Coronary artery (tissue), 2 donors: ENCODE measurements around the gene ADGRG1.

Experiments used
- DNase-seq: peaks from one replicate; pipeline ENCODE4 v3.0.0-alpha.2; 2017; ENCODE audit warnings: low spot score
- H3K27ac ChIP-seq, 2 donors: fragments of 200-600 bp; sonication (generic); one replicate each; pipeline ENCODE4 v1.5.1; 2016 to 2019
- H3K4me3 ChIP-seq: fragments of 200-600 bp; sonication (generic); 2 replicates; pipeline ENCODE4 v1.5.1; 2016; ENCODE audit warnings: mild to moderate bottlenecking, moderate library complexity
- CTCF ChIP-seq: fragments of 200-600 bp; sonication (generic); IDR thresholded peaks from one replicate; pipeline ENCODE4 v1.5.1; 2019; ENCODE audit warnings: antibody characterized with exemption

The ADGRG1 gene

GRCh38 chr16:57713596-57713995 lies 85.2 kb downstream of the ADGRG1 start:
- DNase-seq, result peak; percentile 59
- Histone ChIP-seq H3K27ac (no peak overlapping the region), H3K4me3 (no peak overlapping the region)
- TF ChIP-seq CTCF, result no peak

GRCh38 chr16:57714047-57714446 lies 85.6 kb downstream of the ADGRG1 start:
- Histone ChIP-seq H3K4me3 (no peak overlapping the region), H3K27ac (no peak overlapping the region)
- peak; percentile 55 for DNase-seq
- no peak for TF ChIP-seq CTCF
